Measurements from ENCODE around the gene MGAT5.

- TF ChIP-seq ZFP3 (CRISPR knock-in tag; IDR thresholded peaks at IDR 0.05): no peak
- TF ChIP-seq GLIS3 (CRISPR knock-in tag; IDR thresholded peaks at IDR 0.05): no peak
- no peak for TF ChIP-seq ISL1 (CRISPR knock-in tag; IDR thresholded peaks at IDR 0.05)
- no peak for TF ChIP-seq BACH2 (CRISPR knock-in tag; IDR thresholded peaks at IDR 0.05; ENCODE audit: borderline replicate concordance)
- TF ChIP-seq RARB (CRISPR knock-in tag; IDR thresholded peaks at IDR 0.05): no peak
- no peak for TF ChIP-seq ARNTL (CRISPR knock-in tag; IDR thresholded peaks at IDR 0.05; ENCODE audit: borderline replicate concordance, low read depth)
- no peak for TF ChIP-seq CREB5 (CRISPR knock-in tag; IDR thresholded peaks at IDR 0.05; ENCODE audit: low read depth)
- no peak for TF ChIP-seq ESRRG (CRISPR knock-in tag; IDR thresholded peaks at IDR 0.05)
Observed at GRCh38 chr2:134257509-134257908, 3.6 kb downstream of the MGAT5 start.
